Erythroblast (primary cell): ENCODE measurements around the gene EVC.

Experiments used
- GATA1 ChIP-seq: IDR thresholded peaks from 2 replicates; pipeline ENCODE4 v1.6.1; 2011; ENCODE audit warnings: low read depth, mild to moderate bottlenecking, control low read depth, low read length, moderate library complexity
- POLR2A ChIP-seq: IDR thresholded peaks from 2 replicates; pipeline ENCODE4 v1.6.1; 2011; ENCODE audit warnings: mild to moderate bottlenecking, low read length

GRCh38 chr4:5843573-5844530, 132.9 kb downstream of the EVC start:
- TF ChIP-seq GATA1 (no peak), POLR2A (no peak)
